GM23338 (cell line): Measurements from ENCODE around the gene HOXC9. TPM values are rescaled to one million over a fixed set of nuclear protein-coding genes. Genes with fewer than 3 reads are reported as not detected.

Source experiments
- ATAC-seq: fragments of 200-7000 bp; cut with Tn5 transposase; 3 replicates; pipeline ENCODE4 v1.9.1; 2020
- DNase-seq: peaks from one replicate; pipeline ENCODE4 v3.0.0-alpha.2; 2015; ENCODE audit warnings: low spot score
- H2AFZ ChIP-seq: fragments of 200-600 bp; sonication (generic); 2 replicates; pipeline ENCODE4 v1.8.0; 2016; ENCODE audit warnings: antibody characterized with exemption, mild to moderate bottlenecking, moderate library complexity
- H3F3A ChIP-seq: fragments of 200-600 bp; sonication (generic); replicated peaks from 2 replicates; pipeline ENCODE4 v1.8.0; 2017; ENCODE audit warnings: antibody characterized with exemption, mixed run types, low read depth
- H3K27ac ChIP-seq: fragments of 200-600 bp; sonication (generic); 2 replicates; pipeline ENCODE4 v1.6.1; 2016; ENCODE audit warnings: low read depth
- H3K27me3 ChIP-seq: fragments of 200-600 bp; sonication (generic); 2 replicates; pipeline ENCODE4 v1.8.0; 2016; ENCODE audit warnings: mild to moderate bottlenecking, mixed run types, moderate library complexity; ENCODE audit not compliant: insufficient read depth
- H3K36me3 ChIP-seq: fragments of 200-600 bp; sonication (generic); 2 replicates; pipeline ENCODE4 v1.8.0; 2016; ENCODE audit warnings: mild to moderate bottlenecking; ENCODE audit not compliant: insufficient read depth
- H3K4me1 ChIP-seq: fragments of 200-600 bp; sonication (generic); 2 replicates; pipeline ENCODE4 v1.8.0; 2016; ENCODE audit warnings: mild to moderate bottlenecking, moderate library complexity; ENCODE audit not compliant: insufficient read depth
- H3K4me2 ChIP-seq: fragments of 200-600 bp; sonication (generic); 2 replicates; pipeline ENCODE4 v1.7.1; 2017; ENCODE audit warnings: mixed run types
- H3K4me3 ChIP-seq: fragments of 200-600 bp; sonication (generic); 2 replicates; pipeline ENCODE4 v1.6.1; 2016; ENCODE audit warnings: mixed run types
- H3K79me2 ChIP-seq: fragments of 200-600 bp; sonication (generic); replicated peaks from 2 replicates; pipeline ENCODE4 v1.8.0; 2017; ENCODE audit warnings: mild to moderate bottlenecking; ENCODE audit not compliant: insufficient read depth
- H3K9me2 ChIP-seq: fragments of 200-600 bp; sonication (generic); 2 replicates; pipeline ENCODE4 v1.8.0; 2017; ENCODE audit not compliant: insufficient read depth
- H4K20me1 ChIP-seq: fragments of 200-600 bp; sonication (generic); replicated peaks from 2 replicates; pipeline ENCODE4 v1.8.0; 2017; ENCODE audit warnings: mild to moderate bottlenecking; ENCODE audit not compliant: insufficient read depth
- H3K27ac Mint-ChIP-seq: 2 replicates; pipeline ENCODE4 v1.8.0; 2020; ENCODE audit warnings: inconsistent platforms, mild to moderate bottlenecking, moderate library complexity, mixed read lengths
- H3K27me3 Mint-ChIP-seq: 3 replicates; pipeline ENCODE4 v1.8.0; 2022; ENCODE audit warnings: low read depth, mild to moderate bottlenecking, moderate library complexity, mixed read lengths, inconsistent platforms; ENCODE audit not compliant: insufficient read depth, poor library complexity
- H3K36me3 Mint-ChIP-seq: 3 replicates; pipeline ENCODE4 v1.8.0; 2021; ENCODE audit warnings: low read depth, mild to moderate bottlenecking, inconsistent platforms, moderate library complexity, mixed read lengths
- H3K4me1 Mint-ChIP-seq: 3 replicates; pipeline ENCODE4 v1.8.0; 2020; ENCODE audit warnings: mild to moderate bottlenecking, inconsistent platforms, mixed read lengths
- H3K4me3 Mint-ChIP-seq: 3 replicates; pipeline ENCODE4 v1.8.0; 2021; ENCODE audit warnings: moderate library complexity, mild to moderate bottlenecking, inconsistent platforms, mixed read lengths
- H3K9me3 Mint-ChIP-seq: 3 replicates; pipeline ENCODE4 v1.8.0; 2020; ENCODE audit warnings: moderate library complexity, mild to moderate bottlenecking, inconsistent platforms, mixed read lengths
- EZH2 ChIP-seq: fragments of 200-600 bp; sonication (generic); IDR thresholded peaks from one replicate; pipeline ENCODE4 v1.8.0; 2017; ENCODE audit warnings: antibody characterized with exemption, mild to moderate bottlenecking, low read depth; ENCODE audit not compliant: unreplicated experiment
- POLR2AphosphoS5 ChIP-seq: IDR thresholded peaks from 2 replicates; pipeline ENCODE4 v1.6.1; 2016; ENCODE audit warnings: antibody characterized with exemption, low read depth
- ZNF331 ChIP-seq: fragments of 250-450 bp; sonication (Bioruptor Pico); IDR thresholded peaks from 2 replicates; pipeline ENCODE4 v1.5.0; 2020; ENCODE audit warnings: low read depth, mild to moderate bottlenecking, moderate library complexity
- polyA plus RNA-seq: library from polyadenylated mRNA; unstranded; fragments of >200 nt; fragmentation: Nextera tagmentation; extraction: Ambion mirVana; gene quantifications from 2 replicates; pipeline ENCODE4 v1.2.1, GENCODE V29; 2016
- total RNA-seq: library from RNA; depleted of rRNA; stranded (reverse); fragments of >200 nt; shearing (Covaris generic); gene quantifications from 2 replicates; pipeline ENCODE4 v1.2.3, GENCODE V29; 2014
- TF ChIP-seq, protein P1 (sequence below): fragments of 250-450 bp; sonication (Bioruptor Pico); IDR thresholded peaks from 2 replicates; pipeline ENCODE4 v1.5.0; 2020; ENCODE audit warnings: mild to moderate bottlenecking, moderate library complexity
- TF ChIP-seq, protein P2 (sequence below), 2 experiments: fragments of 200-600 bp in 1 of 2; sonication (generic) in 1 of 2; conservative IDR thresholded peaks; 2 replicates each; pipeline versions ENCODE4 v1.5.1 to v1.6.1; 2016 to 2017; ENCODE audit warnings: antibody characterized with exemption in 2 of 2, low read depth in 2 of 2, mild to moderate bottlenecking in 2 of 2, moderate library complexity in 1 of 2

HOXC9 gene
- total and polyA plus RNA-seq, 2 experiments from 2014 or later = not detected

DNA sequence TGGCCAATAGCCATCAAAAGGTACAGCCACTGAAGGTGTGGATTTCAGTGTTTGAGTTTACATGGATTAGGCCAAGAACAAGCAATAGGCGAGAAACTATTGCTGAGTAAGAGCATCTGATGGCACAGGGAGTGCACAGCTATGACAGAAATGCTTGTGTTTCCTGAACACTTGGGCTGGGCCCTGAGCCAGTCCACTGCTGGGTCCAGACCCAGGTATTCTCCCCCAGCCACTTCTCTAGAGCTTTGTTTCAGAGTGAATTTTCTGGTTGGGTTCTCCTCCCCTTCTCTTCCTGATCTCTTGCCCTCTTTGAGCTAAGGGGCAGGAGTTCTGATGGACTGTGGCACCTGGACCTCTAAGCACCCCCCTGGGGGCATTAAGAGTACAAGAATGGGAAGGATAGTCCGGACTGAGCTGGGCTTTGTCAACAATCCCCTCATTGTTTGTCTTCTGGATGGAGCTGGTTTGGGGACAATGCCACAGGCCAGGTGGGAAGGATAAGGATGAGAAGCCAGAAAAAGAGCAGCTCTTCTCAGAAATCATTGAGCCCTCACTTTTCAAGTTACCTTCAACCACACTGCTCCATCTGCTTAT is 41.2 kb downstream of the HOXC9 start:
- DNase-seq (no peak), ATAC-seq (no peak)
- H3K4me1 ChIP-seq = peaks cover 8% of the 10 kb centered on the region; the same call in 1 of the 2 replicates
- Mint-ChIP-seq H3K4me1 (peaks cover 9% of the 10 kb centered on the region; the same call in 2 of the 3 replicates), H3K9me3 (peaks cover 4% of the 10 kb centered on the region; the same call in 2 of the 3 replicates), H3K4me3 (no peak overlapping the region), H3K36me3 (no peaks in the 10 kb centered on the region), H3K27ac (no peak overlapping the region), H3K27me3 (peaks cover 100% of the 10 kb centered on the region)
- H3K27me3 ChIP-seq = peaks cover 100% of the 10 kb centered on the region
- H3K79me2 ChIP-seq = no peaks in the 10 kb centered on the region
- H3F3A ChIP-seq = peaks cover 18% of the 10 kb centered on the region
- TF ChIP-seq, protein P1, sequence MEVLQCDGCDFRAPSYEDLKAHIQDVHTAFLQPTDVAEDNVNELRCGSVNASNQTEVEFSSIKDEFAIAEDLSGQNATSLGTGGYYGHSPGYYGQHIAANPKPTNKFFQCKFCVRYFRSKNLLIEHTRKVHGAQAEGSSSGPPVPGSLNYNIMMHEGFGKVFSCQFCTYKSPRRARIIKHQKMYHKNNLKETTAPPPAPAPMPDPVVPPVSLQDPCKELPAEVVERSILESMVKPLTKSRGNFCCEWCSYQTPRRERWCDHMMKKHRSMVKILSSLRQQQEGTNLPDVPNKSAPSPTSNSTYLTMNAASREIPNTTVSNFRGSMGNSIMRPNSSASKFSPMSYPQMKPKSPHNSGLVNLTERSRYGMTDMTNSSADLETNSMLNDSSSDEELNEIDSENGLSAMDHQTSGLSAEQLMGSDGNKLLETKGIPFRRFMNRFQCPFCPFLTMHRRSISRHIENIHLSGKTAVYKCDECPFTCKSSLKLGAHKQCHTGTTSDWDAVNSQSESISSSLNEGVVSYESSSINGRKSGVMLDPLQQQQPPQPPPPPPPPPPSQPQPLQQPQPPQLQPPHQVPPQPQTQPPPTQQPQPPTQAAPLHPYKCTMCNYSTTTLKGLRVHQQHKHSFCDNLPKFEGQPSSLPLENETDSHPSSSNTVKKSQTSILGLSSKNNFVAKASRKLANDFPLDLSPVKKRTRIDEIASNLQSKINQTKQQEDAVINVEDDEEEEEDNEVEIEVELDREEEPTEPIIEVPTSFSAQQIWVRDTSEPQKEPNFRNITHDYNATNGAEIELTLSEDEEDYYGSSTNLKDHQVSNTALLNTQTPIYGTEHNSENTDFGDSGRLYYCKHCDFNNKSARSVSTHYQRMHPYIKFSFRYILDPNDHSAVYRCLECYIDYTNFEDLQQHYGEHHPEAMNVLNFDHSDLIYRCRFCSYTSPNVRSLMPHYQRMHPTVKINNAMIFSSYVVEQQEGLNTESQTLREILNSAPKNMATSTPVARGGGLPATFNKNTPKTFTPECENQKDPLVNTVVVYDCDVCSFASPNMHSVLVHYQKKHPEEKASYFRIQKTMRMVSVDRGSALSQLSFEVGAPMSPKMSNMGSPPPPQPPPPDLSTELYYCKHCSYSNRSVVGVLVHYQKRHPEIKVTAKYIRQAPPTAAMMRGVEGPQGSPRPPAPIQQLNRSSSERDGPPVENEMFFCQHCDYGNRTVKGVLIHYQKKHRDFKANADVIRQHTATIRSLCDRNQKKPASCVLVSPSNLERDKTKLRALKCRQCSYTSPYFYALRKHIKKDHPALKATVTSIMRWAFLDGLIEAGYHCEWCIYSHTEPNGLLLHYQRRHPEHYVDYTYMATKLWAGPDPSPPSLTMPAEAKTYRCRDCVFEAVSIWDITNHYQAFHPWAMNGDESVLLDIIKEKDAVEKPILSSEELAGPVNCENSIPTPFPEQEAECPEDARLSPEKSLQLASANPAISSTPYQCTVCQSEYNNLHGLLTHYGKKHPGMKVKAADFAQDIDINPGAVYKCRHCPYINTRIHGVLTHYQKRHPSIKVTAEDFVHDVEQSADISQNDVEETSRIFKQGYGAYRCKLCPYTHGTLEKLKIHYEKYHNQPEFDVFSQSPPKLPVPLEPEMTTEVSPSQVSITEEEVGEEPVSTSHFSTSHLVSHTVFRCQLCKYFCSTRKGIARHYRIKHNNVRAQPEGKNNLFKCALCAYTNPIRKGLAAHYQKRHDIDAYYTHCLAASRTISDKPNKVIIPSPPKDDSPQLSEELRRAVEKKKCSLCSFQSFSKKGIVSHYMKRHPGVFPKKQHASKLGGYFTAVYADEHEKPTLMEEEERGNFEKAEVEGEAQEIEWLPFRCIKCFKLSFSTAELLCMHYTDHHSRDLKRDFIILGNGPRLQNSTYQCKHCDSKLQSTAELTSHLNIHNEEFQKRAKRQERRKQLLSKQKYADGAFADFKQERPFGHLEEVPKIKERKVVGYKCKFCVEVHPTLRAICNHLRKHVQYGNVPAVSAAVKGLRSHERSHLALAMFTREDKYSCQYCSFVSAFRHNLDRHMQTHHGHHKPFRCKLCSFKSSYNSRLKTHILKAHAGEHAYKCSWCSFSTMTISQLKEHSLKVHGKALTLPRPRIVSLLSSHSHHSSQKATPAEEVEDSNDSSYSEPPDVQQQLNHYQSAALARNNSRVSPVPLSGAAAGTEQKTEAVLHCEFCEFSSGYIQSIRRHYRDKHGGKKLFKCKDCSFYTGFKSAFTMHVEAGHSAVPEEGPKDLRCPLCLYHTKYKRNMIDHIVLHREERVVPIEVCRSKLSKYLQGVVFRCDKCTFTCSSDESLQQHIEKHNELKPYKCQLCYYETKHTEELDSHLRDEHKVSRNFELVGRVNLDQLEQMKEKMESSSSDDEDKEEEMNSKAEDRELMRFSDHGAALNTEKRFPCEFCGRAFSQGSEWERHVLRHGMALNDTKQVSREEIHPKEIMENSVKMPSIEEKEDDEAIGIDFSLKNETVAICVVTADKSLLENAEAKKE (CRISPR knock-in tag) = no peak
- TF ChIP-seq EZH2 (peak; percentile 15), POLR2AphosphoS5 (no peak), ZNF331 (CRISPR knock-in tag) (no peak)
- TF ChIP-seq, protein P2, sequence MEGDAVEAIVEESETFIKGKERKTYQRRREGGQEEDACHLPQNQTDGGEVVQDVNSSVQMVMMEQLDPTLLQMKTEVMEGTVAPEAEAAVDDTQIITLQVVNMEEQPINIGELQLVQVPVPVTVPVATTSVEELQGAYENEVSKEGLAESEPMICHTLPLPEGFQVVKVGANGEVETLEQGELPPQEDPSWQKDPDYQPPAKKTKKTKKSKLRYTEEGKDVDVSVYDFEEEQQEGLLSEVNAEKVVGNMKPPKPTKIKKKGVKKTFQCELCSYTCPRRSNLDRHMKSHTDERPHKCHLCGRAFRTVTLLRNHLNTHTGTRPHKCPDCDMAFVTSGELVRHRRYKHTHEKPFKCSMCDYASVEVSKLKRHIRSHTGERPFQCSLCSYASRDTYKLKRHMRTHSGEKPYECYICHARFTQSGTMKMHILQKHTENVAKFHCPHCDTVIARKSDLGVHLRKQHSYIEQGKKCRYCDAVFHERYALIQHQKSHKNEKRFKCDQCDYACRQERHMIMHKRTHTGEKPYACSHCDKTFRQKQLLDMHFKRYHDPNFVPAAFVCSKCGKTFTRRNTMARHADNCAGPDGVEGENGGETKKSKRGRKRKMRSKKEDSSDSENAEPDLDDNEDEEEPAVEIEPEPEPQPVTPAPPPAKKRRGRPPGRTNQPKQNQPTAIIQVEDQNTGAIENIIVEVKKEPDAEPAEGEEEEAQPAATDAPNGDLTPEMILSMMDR (conservative IDR thresholded peaks at IDR 0.05; ENCODE audit: low read depth in 2 of 2) = no peak
- H3K27ac ChIP-seq = no peak overlapping the region
- no peaks in the 10 kb centered on the region for H3K9me2 ChIP-seq
- no peaks in the 10 kb centered on the region for H3K36me3 ChIP-seq
- H4K20me1 ChIP-seq = peaks cover 47% of the 10 kb centered on the region
- H3K4me3 ChIP-seq = no peak overlapping the region
- no peak overlapping the region for H2AFZ ChIP-seq
- no peak overlapping the region for H3K4me2 ChIP-seq
